HK-2 (cell line): Measurements from ENCODE around the gene SND1.
"Not testable (repeated sequence)": the region's sequence is repeated elsewhere in the genome, so short reads cannot be mapped to it uniquely, and the experiment has no call there.

ENCODE experiments used
- DNase-seq: peaks from one replicate; pipeline ENCODE4 v3.0.0-alpha.2; 2018; ENCODE audit not compliant: unreplicated experiment

The SND1 gene

GRCh38 chr7:128097211-128097731 lies 445.3 kb downstream of the SND1 start:
- no peak for DNase-seq

GRCh38 chr7:128098629-128099028 lies 446.6 kb downstream of the SND1 start:
- DNase-seq, result peak; percentile 35

GRCh38 chr7:128099204-128099671 lies 447.2 kb downstream of the SND1 start:
- DNase-seq, result peak; percentile 51

- no peak for DNase-seq
These were observed 448.4 kb downstream of the SND1 start for GRCh38 chr7:128100225-128100948.

GRCh38 chr7:128100949-128101713 lies 449.1 kb downstream of the SND1 start:
- peak; percentile 14 for DNase-seq

GRCh38 chr7:128102490-128103291 lies 450.7 kb downstream of the SND1 start:
- DNase-seq, result no peak

- DNase-seq, result no peak
These were observed 451.6 kb downstream of the SND1 start for GRCh38 chr7:128103498-128104107.

GRCh38 chr7:128104108-128104742 lies 452.2 kb downstream of the SND1 start:
- no peak for DNase-seq

GRCh38 chr7:128105228-128106022 lies 453.4 kb downstream of the SND1 start:
- no peak for DNase-seq

- DNase-seq, result no peak
These were observed 454.8 kb downstream of the SND1 start for GRCh38 chr7:128106821-128107220.

- DNase-seq, result not testable (repeated sequence)
These were observed 455.5 kb downstream of the SND1 start for GRCh38 chr7:128107516-128107915.

- no peak for DNase-seq
These were observed 456.1 kb downstream of the SND1 start for GRCh38 chr7:128108129-128108528.

- DNase-seq, result no peak
These were observed 456.8 kb downstream of the SND1 start for GRCh38 chr7:128108641-128109423.

GRCh38 chr7:128109424-128109969 lies 457.5 kb downstream of the SND1 start:
- DNase-seq, result not testable (repeated sequence)

GRCh38 chr7:128110641-128111364 lies 458.8 kb downstream of the SND1 start:
- no peak for DNase-seq

- DNase-seq, result no peak
These were observed 460.2 kb downstream of the SND1 start for GRCh38 chr7:128112018-128112780.

- DNase-seq, result no peak
These were observed 460.8 kb downstream of the SND1 start for GRCh38 chr7:128112781-128113221.

- DNase-seq, result no peak
These were observed 461.8 kb downstream of the SND1 start for GRCh38 chr7:128113839-128114238.
